Heart left ventricle (tissue), 13 donors: Measurements from ENCODE around the gene IBTK.

ENCODE experiments used
- CTCF ChIP-seq, 12 donors: fragments of 200-600 bp; sonication (generic) in 4 of 12; IDR thresholded peaks; one replicate each; pipeline versions ENCODE4 v1.5.0 to v1.8.0; 2018 to 2022; ENCODE audit warnings: antibody characterized with exemption in 12 of 12, mild to moderate bottlenecking in 5 of 12
- POLR2A ChIP-seq, 2 donors: fragments of 450-650 bp; IDR thresholded peaks; one replicate each; pipeline ENCODE4 v1.6.1; 2017; ENCODE audit warnings: antibody characterized with exemption in 2 of 2, mild to moderate bottlenecking in 2 of 2, moderate library complexity in 2 of 2
- donor health status: ischemic (EF 13 %, LVEDD 7.1; RV severe dilation, severe dysfunction).
- donor health status: DM: no; HTN: yes; CAD: no.
- donor health status: DM: no; HTN: no; CAD: no.
- donor health status: ischemic (EF 25% LVEDD 6.9; RV normal size, moderate dysfunction).
- donor health status: ischemic (EF 25% LVEDD 5.7; RV mildly dilated, moderate dysfunction).
- donor health status: ischemic (EF 35%, LVEDD 5.7; RV mildly dilated, moderate dysfunction).
- donor health status: nonischemic (EF 11% LVEDD 7.7; RV severe dilation, severe dysfunction).
- donor health status: DM: yes; HTN: yes; CAD: no.
- donor health status: PGD.
- donor health status: ischemic (EF 29% LVEDD 5.4; RV normal size, mild dysfunction).
- donor health status: nonischemic (EF 23%, LVEDD 6.1; RV moderate dilation, normal function).

GRCh38 chr6:82145926-82146452, 101.6 kb downstream of the IBTK start:
- TF ChIP-seq CTCF (IDR thresholded peaks at IDR 0.05): no peak
- no peak for TF ChIP-seq POLR2A (IDR thresholded peaks at IDR 0.05)
